ENCODE data around the gene DYNLT2.
A peak's percentile ranks its signal among the peaks of the same experiment; 100 is the strongest.
"Not testable (repeated sequence)": the region's sequence is repeated elsewhere in the genome, so short reads cannot be mapped to it uniquely, and the experiment has no call there.

DYNLT2 gene

GRCh38 chr6:169702840-169703246, 48.5 kb downstream of the DYNLT2 start:
- H3K36me3 ChIP-seq: peaks cover 17% of the 10 kb centered on the region

GRCh38 chr6:169701954-169702839, 49.2 kb downstream of the DYNLT2 start, which contains the start of the genes C6orf120 and WDR27:
C6orf120 (plus strand) TSS chr6:169702126; CDS start chr6:169702460, 334 bp downstream.
WDR27 (minus strand) TSS chr6:169702029; CDS start chr6:169689005, 13,024 bp downstream.
- Histone ChIP-seq H3K36me3 (peaks cover 17% of the 10 kb centered on the region), H3K4me3 (ENCODE audit: low read depth, low read length) (peak within 1 kb of the TSS; percentile 94), H3K4me1 (peaks cover 4% of the 10 kb centered on the region; the same call in 1 of the 2 replicates), H3K27me3 (no peaks in the 10 kb centered on the region), H3K9me3 (no peaks in the 10 kb centered on the region)
- TF ChIP-seq CTCF (IDR thresholded peaks at IDR 0.05; ENCODE audit: low read depth, low read length): no peak
- peak; percentile 98 for DNase-seq

More at GRCh38 chr6:169702840-169703246, 48.5 kb downstream of the DYNLT2 start:
- no peak for DNase-seq
- Histone ChIP-seq H3K4me1 (peaks cover 4% of the 10 kb centered on the region; the same call in 1 of the 2 replicates), H3K27me3 (no peaks in the 10 kb centered on the region), H3K9me3 (no peaks in the 10 kb centered on the region), H3K4me3 (ENCODE audit: low read depth, low read length) (peak overlapping the region; percentile 94)
- TF ChIP-seq CTCF (IDR thresholded peaks at IDR 0.05; ENCODE audit: low read depth, low read length): no peak

- Histone ChIP-seq H3K36me3 (peaks cover 17% of the 10 kb centered on the region), H3K4me3 (ENCODE audit: low read depth, low read length) (peak overlapping the region; percentile 94), H3K9me3 (no peaks in the 10 kb centered on the region), H3K4me1 (peaks cover 4% of the 10 kb centered on the region; the same call in 1 of the 2 replicates), H3K27me3 (no peaks in the 10 kb centered on the region)
- TF ChIP-seq CTCF (IDR thresholded peaks at IDR 0.05; ENCODE audit: low read depth, low read length): no peak
- DNase-seq: no peak
Measured at GRCh38 chr6:169701311-169701953, 49.9 kb downstream of the DYNLT2 start.

GRCh38 chr6:169700296-169700695, 51.1 kb downstream of the DYNLT2 start:
- no peak for TF ChIP-seq CTCF (IDR thresholded peaks at IDR 0.05; ENCODE audit: low read depth, low read length)
- Histone ChIP-seq H3K4me3 (ENCODE audit: low read depth, low read length) (no peak overlapping the region), H3K9me3 (no peaks in the 10 kb centered on the region), H3K36me3 (peaks cover 12% of the 10 kb centered on the region), H3K4me1 (peaks cover 4% of the 10 kb centered on the region; the same call in 1 of the 2 replicates), H3K27me3 (no peaks in the 10 kb centered on the region)
- no peak for DNase-seq

GRCh38 chr6:169697115-169697514, 54.3 kb downstream of the DYNLT2 start:
- H3K9me3 ChIP-seq; H3K4me1 ChIP-seq; H3K4me3 ChIP-seq (ENCODE audit: low read depth, low read length); H3K27me3 ChIP-seq; H3K36me3 ChIP-seq: not testable (repeated sequence)
- DNase-seq: peak; percentile 53
- TF ChIP-seq CTCF (IDR thresholded peaks at IDR 0.05; ENCODE audit: low read depth, low read length): peak; percentile 56
